HG03442 (cell line): ENCODE measurements around the gene ACOT9.
A peak's percentile ranks its signal among the peaks of the same experiment; 100 is the strongest.
"Not testable (repeated sequence)": the region's sequence is repeated elsewhere in the genome, so short reads cannot be mapped to it uniquely, and the experiment has no call there.

ENCODE experiments used
- ATAC-seq: cut with Tn5 transposase; IDR thresholded peaks from one replicate; pipeline ENCODE4 v1.9.1; 2021; ENCODE audit warnings: mild to moderate bottlenecking, moderate library complexity; ENCODE audit not compliant: unreplicated experiment

ACOT9 gene, protein sequence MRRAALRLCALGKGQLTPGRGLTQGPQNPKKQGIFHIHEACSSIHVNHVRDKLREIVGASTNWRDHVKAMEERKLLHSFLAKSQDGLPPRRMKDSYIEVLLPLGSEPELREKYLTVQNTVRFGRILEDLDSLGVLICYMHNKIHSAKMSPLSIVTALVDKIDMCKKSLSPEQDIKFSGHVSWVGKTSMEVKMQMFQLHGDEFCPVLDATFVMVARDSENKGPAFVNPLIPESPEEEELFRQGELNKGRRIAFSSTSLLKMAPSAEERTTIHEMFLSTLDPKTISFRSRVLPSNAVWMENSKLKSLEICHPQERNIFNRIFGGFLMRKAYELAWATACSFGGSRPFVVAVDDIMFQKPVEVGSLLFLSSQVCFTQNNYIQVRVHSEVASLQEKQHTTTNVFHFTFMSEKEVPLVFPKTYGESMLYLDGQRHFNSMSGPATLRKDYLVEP

DNA sequence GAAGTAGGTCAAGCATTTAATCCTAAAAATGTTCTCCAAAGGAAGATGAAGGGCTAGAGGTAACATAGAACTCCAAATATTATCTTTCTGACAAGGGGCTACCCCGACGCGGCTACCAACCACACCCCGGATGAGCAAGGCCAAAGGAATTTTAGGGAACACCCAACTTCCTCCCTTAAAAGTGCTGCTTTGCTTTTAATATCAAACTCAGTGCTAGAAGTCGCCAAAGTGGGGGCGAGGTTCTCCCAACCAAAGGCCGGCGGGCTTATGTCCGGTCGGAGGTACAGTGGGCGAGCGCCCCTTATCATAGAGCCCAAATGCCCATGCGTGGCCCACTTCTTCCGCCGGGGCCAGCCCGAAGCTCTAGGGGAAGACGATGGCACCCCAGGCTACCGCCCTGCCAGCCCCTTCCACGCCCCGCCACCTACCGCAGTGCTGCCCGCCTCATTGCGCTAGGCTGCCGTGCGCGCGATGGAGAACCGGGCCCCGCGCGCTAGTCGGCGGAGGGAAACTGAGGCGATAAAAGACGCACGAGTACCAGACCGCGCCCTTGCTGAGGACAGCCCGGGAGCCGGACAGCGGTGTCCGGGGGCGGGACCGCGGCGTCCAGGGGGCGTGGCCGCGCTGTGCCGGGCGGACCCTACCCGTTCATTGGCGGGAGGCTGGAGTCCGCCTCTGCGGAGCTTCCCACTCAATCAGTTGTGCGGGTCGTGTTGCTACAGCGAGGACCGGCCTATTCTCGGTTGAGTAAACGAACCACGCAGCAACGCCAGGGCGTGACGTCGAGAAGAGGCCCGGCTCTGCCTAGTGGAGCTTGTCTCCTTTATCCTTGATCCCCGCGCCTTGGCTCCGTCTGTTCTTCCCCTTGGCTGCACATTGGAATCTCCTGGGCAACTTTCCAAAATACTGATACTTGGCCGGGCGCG is at the start of gene ACOT9:
ACOT9 (minus strand) TSS at position 580 of the 926 bp plus-strand sequence; CDS start at position 448, 132 bp downstream.
- ATAC-seq: peak; percentile 94

DNA sequence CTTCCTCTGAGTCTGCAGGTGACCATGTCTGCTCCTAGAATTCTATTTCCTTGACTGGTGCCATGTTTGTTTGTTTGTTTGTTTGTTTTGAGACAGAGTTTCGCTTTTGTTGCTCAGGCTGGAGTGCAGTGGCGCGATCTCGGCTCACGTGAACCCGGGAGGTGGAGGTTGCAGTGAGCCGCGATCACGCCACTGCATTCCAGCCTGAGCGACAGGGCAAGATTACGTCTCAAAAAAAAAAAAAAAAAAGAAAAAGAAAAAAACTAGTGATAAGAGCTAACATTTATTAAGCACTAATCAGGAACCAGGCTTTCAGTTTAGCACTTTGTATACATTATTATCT is 47.0 kb upstream of the ACOT9 start:
- no peak for ATAC-seq

DNA sequence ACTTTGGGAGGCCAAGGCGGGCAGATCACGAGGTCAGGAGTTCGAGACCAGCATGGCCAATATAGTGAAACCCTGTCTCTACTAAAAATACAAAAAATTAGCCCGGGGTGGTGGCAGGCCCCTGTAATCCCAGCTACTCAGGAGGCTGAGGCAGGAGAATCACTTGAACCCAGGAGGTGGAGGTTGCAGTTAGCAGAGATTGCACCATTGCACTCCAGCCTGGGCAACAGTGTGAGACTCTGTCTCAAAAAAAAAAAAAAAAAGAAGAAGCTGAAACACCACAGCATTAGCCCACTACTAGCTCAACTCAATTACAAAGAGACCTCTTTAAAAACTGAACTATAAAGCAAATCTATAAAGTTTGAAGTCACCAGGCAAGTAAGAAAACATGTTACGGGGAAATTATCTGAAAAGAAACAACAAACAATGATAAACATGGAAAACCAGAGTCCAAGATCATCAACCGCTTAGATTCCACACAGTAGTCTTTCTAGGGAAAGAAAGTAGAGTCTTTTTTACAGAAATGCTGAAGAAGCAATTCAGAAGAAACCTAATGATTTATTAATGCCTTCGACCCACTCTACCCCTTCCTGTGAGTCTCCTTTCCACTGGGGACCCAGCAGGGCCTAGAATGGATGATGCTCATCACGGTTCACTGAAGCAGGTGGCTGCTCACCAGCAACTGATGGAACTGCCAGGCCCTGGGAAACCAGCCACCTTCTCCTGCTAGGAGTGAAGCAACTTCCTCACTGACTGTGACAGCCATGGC is 46.5 kb upstream of the ACOT9 start:
- no peak for ATAC-seq

DNA sequence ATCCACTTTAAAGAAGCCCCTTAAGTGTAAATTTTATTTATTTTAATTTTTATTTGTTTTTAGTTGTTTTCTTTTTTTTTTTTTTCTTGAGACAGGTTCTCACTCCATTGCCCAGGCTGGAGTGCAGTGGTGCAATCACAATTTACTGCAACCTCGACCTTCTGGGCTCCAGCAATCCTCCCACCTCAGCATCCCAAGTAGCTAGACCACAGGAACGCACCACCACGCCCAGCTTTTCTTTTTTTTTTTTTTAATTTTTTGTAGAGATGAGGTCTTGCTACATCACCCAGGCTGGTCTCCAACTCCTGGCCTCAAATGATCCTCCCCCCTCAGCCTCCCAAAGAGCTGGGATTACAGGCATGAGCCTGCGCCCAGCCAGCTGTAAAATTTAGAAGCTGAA is 45.9 kb upstream of the ACOT9 start:
- ATAC-seq: no peak

DNA sequence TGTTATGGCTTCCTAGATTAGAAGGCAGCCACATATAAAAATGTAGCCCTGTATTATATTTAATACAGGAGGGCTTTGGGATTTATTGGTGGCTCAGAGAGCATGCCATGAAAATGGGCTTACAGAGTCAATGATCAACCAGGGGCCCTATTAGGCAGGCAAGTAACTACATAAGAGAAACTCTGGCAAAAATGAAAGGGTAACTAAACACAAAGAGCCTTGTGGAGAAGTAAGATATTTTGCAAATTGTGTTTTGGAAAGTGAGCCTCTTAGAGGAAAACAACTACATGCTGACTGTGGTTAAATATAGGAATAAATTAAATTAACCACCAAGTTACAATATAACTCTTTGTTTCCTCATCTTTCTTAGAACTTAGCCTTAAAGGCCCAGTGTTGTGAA is 45.4 kb upstream of the ACOT9 start:
- no peak for ATAC-seq

DNA sequence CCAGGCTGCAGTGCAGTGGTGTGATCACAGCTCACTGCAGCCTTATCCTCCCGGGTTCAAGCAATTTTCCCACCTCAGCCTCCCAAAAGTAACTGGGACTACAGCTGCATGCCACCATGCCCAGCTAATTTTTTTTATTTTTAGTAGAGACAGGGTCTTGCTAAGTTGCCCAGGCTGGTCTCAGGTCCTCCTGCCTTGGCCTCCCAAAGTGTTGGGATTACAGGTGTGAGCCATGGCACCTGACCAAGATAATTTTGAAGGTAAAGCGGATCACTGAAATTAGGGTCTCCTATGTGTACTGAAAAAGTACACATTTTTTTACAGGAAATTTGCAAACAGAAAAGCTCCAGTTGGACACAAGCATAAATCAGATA is 44.7 kb upstream of the ACOT9 start:
- no peak for ATAC-seq

DNA sequence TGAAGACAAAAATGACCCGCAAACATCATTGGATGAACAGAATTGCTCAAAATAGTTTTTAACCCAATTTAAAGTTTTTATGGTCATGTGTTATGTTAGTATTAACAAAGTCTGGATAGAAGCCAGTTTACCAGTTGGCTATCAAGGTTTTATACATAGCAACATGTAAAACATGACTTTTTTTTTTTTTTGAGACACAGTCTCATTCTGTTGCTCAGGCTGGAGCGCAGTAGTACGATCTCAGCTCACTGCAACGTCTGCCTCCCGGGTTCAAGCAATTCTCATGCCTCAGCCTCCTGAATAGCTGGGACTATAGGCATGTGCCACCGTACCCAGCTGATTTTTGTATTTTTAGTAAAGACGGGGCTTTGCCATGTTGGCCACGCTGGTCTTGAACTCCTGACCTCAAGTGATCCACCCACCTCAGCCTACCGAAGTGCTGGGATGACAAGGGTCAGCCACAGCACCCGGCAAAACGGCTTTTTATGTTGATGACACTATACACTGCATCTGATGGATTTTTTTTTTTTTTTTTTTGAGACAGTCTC is 43.3 kb upstream of the ACOT9 start:
- no peak for ATAC-seq

DNA sequence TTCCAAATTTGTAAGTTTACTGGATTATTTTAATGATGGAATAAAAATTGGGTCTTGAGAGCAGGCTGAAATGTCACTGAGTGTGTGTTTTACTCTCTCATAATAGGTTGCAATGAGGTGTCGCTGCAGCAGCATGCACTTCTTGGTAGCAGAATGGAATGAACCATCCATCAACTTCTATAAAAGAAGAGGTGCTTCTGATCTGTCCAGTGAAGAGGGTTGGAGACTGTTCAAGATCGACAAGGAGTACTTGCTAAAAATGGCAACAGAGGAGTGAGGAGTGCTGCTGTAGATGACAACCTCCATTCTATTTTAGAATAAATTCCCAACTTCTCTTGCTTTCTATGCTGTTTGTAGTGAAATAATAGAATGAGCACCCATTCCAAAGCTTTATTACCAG is 42.5 kb upstream of the ACOT9 start:
- ATAC-seq: no peak

DNA sequence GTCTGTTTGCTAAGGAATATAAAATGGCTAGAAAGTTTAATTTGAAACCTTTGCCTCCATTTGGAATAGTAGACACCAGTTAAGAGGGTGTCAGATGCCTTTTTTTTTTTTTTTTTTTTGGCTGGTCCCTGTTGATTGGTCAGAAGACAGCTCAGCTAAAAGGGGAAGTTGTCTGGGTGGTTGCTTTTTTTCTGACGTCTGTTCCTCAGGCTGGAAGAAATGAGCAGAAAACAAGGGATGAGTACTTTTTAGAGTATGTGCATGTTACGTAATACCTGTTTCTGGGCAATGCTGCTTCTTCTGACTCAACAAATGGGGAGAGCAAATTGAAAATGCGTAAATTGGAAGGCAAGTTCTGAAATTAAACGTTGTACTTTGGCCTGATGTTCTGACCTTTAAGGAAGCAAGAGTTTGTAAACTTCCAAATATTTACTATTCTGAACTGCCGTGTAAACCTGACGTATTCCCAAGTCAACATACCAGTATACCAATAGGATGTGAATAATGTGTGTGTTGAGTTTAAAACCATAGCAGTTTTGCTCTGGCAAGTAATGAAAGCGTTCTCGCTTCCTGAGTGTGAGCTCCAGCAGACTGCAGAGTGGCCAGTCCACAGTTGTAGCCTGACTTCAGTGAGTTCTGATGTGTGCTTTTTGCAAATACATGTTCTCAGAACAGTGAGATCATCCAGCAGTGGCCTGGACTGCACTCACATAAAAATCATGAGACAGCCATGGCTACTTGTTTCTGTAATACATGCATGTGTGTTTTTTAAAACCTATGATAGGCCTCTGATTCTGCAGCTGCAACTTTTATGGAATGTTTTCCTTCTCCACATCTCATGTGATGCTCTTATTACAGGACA is 41.6 kb upstream of the ACOT9 start:
- no peak for ATAC-seq

DNA sequence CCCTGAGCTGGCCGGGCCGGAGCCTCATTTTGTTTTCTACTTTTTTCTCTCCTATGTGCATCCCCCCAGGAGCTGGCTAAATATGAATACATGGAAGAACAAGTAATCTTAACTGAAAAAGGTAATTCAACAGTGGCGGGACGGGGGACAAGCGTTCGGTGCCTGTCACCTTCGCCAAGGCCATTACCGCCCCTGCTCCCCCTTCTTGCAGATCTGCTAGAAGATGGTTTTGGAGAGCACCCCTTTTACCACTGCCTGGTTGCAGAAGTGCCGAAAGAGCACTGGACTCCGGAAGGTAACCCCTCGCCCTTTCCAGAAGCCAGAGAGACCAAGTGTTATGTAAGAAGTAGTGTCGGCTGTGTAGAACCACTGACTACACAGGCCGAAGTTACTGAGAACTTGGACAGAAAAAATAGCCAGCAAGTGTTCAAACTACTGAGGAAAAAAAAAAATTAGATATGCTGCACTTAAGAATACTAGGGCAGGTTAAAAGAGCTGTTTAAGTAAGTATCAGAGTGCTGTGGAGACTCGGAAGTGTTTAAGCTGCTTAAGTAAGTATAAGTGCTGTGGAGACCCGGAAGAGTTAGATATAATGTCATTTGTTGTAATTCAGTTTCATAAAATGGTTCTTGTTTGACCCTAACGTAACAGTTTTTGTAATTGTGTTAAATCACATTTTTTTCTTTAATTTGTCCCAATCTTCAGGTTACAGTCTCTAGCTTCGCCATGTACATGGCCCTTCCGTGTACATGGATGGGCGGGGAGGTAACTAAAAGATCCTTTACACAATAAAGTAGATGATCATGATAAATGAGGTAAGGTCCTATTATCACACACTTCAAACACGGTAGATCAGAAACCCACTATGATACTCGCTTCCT is 40.8 kb upstream of the ACOT9 start:
- no peak for ATAC-seq

DNA sequence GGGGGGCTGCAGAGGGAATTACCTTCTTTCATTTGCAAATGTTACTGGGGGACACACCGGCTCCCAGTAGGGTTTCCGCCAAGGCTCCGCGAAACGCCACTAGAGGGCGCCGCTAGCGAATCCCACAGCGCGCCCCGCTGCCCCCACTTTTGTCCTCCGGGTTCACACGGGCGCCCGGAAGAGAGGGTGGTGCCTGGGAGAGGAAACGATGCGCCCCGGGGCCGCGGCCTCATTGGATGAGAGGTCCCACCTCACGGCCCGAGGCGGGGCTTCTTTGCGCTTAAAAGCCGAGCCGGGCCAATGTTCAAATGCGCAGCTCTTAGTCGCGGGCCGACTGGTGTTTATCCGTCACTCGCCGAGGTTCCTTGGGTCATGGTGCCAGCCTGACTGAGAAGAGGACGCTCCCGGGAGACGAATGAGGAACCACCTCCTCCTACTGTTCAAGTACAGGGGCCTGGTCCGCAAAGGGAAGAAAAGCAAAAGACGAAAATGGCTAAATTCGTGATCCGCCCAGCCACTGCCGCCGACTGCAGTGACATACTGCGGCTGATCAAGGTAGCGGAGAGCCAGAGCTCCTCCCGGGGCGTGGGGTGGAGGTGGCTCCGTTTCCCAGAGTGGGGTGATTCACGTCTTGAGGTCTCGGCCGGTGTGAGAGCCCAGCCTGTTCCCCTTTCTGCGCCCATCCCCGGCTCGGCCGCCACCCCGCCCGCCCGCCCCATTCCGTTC is 40.0 kb upstream of the ACOT9 start, which contains the start of gene SAT1:
SAT1 (plus strand) TSS at position 311 of the 726 bp plus-strand sequence; CDS start at position 490, 179 bp downstream.
- ATAC-seq: peak; percentile 91

DNA sequence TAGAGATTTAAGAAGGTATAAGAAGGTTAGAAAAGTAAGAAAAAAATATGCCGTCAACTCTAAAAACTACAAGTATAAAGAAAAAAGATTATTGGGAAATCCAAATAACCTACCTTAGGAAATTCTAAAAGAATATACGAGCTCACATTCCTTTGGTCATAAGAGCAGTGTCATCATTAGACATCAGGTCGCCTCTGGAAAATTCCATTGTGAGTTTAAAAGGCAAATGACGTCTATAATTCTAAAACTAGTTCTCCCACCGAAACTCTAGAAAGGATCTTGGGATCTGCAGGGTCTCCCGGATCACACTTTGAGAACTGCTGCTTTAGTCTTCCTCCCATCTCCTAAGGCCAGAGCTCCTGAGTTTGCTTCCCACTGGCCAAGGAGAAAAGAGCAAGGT is 39.4 kb upstream of the ACOT9 start:
- ATAC-seq: no peak

DNA sequence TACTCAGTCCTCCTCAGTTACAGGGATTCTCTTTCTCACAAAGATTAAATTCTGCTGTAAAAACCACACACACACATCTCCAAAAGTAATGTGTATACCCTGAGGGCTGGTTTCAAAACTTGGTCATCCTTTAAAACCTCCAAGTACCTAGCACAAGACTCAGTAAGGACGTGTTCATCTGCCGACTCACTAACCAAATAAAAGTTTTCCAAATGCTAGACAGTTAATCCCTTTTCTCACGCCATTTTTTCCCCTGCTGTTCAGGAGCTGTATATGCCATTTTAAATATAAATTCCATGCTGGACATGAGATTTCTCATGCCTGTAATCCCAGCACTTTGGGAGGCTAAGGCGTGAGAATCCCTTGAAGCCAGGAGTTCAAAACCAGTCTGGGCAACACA is 35.9 kb upstream of the ACOT9 start:
- no peak for ATAC-seq

DNA sequence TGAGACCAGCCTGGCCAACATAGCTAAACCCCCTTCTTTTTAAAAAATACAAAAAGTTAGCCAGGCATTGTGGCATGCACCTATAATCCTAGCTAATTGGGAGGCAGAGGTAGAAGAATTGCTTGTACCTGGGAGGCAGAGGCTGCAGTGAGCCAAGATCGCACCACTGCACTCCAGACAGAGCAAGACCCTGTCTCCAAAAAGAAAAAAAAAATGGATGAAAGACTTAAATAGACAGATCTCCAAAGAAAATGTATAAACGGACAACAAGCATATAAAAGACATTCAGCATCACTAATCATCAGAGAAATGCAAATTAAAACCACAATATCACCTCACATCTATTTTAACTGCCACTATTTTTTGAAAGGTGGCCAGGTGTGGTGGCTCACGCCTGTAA is 33.3 kb upstream of the ACOT9 start:
- ATAC-seq: no peak

DNA sequence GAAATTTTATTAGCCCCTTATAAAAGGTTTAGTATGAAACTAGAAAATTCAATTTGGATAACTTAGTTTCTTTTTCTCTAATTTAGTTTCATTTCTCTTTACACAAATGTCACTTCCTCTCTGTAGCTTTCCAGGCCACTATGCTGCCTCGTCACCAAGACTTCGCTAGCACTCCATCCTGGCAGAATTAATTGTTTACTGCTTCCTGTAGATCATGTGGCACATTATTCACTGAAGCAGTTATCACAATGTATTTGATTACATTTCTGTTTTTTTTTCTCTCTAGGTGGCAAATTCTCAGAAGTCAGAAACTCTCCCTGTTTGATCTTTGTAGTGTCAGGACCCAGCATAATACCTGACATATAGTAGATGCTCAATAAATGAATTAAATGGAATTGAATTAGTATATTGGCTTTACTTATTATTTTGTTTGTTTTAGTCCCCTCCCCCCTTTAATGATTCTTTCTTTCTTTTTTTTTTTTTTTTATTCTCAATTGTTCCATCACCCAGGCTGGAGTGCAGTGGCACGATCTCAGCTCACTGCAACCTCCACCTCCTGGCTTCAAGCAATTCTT is 30.6 kb upstream of the ACOT9 start:
- peak; percentile 91 for ATAC-seq

DNA sequence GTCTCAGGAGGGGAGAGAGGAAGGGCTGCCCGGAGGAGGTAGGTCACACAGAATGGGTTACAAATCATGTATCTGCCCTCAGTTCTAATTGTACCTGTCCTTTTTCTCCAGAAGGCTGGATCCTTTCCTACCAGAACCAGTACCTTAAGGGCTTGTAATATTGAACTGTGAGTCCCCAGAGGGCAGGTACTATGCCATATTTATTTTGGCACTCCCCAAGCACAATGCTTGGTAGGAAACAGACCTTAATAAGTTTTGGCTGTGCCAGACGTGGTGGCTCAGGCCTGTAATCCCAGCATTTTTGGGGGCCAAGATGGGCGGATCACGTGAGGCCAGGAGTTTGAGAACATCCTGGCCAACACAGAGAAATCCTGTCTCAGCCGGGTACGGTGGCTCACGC is 28.0 kb upstream of the ACOT9 start:
- ATAC-seq: not testable (repeated sequence)

DNA sequence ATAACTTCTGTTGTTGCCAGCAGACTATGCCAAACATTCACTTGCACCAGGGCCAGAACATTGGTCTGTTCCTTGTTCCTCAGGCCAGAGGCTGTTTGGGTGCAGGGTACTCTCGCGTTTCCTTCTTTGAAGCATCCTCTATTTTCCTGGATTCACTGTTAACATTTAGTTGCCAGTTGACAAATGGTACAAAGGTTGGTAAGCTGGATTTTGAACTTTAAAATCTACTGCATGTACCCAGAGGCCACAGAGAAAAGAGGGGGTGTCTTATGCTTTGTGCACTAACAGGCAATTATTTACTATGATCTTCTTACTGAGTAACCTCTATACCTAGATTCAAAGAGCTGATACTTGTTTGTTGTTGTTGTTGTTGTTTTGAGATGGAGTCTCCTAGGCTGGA is 27.1 kb upstream of the ACOT9 start:
- ATAC-seq: no peak
